Right lobe of liver (tissue), 6 donors: Measurements from ENCODE around the gene WASHC4. TPM values are rescaled to one million over a fixed set of nuclear protein-coding genes. Genes with fewer than 3 reads are reported as not detected.

ENCODE experiments used
- ATAC-seq, 4 donors: fragments of 200-7000 bp; cut with Tn5 transposase; one replicate each; pipeline ENCODE4 v1.9.1; 2020; ENCODE audit warnings: mild to moderate bottlenecking in 4 of 4, moderate library complexity in 4 of 4
- DNase-seq, 3 donors: peaks; one replicate each; pipeline ENCODE4 v3.0.0-alpha.2; 2020
- H3K27ac ChIP-seq, 3 donors: fragments of 200-600 bp; one replicate each; pipeline ENCODE4 v1.8.0; 2022
- H3K27me3 ChIP-seq, 2 donors: fragments of 200-600 bp; one replicate each; pipeline ENCODE4 v1.8.0; 2022
- H3K36me3 ChIP-seq, 4 donors: fragments of 200-600 bp; sonication (generic) in 1 of 4; one replicate each; pipeline versions ENCODE4 v1.5.1 to v1.8.0; 2017 to 2022; ENCODE audit warnings: control low read depth in 1 of 4
- H3K4me1 ChIP-seq, 4 donors: fragments of 200-600 bp; sonication (generic) in 1 of 4; one replicate each; pipeline versions ENCODE4 v1.5.1 to v1.8.0; 2017 to 2022; ENCODE audit warnings: control low read depth in 1 of 4
- H3K4me3 ChIP-seq, 3 donors: fragments of 200-600 bp; one replicate each; pipeline ENCODE4 v1.8.0; 2022
- H3K9me3 ChIP-seq, 4 donors: fragments of 200-600 bp; sonication (generic) in 1 of 4; one replicate each; pipeline versions ENCODE4 v1.5.1 to v1.8.0; 2017 to 2022; ENCODE audit warnings: control low read depth in 1 of 4
- CTCF ChIP-seq, 4 donors: fragments of 200-600 bp in 3 of 4; fragments of 450-650 bp in 1 of 4; IDR thresholded peaks; one replicate each; pipeline versions ENCODE4 v1.5.1 to v1.8.0; 2016 to 2022; ENCODE audit warnings: antibody characterized with exemption in 4 of 4, mild to moderate bottlenecking in 2 of 4
- POLR2A ChIP-seq: fragments of 450-650 bp; IDR thresholded peaks from one replicate; pipeline ENCODE4 v1.6.1; 2017; ENCODE audit warnings: antibody characterized with exemption, mild to moderate bottlenecking
- WGBS: methylation state at CpG from one replicate; pipeline ENCODE4 v1.1.6; 2018; ENCODE audit warnings: low coverage, low lambda C conversion rate; ENCODE audit not compliant: insufficient coverage; ENCODE audit errors: missing lambda C conversion rate; 5-methylcytosine and 5-hydroxymethylcytosine counted together
- intact Hi-C, 2 donors: fragments of 100-400 bp; cut with DNase I; formaldehyde crosslinking; loops; one replicate each; pipeline versions ENCODE4 v1.11.2 to v1.14.1; 2022
- total RNA-seq, 6 experiments: library from RNA; depleted of rRNA in 2 of 6; stranded (reverse); fragments of >200 nt in 2 of 6; fragmentation: NEBNext Ultra II Directional in 3 of 6; extraction: Animal tissue kit (Norgen Biotek cat#: 25700) in 3 of 6; gene quantifications; one replicate each; pipeline versions ENCODE4 v1.1.0 to v1.2.4, GENCODE V29; 2016 to 2023
- donor health status: DM: no; HTN: yes; CAD: no.
- donor health status: DM: no; HTN: no; CAD: no.
- donor health status: DM: no; HTN: no; CAD: no.
- donor health status: DM: no; HTN: yes; CAD: no.
- donor health status: DM: no; HTN: yes; CAD: no.

WASHC4 gene
- total RNA-seq, 6 experiments from 2014 or later, result 24.4 to 51.4 (median 36.2) TPM

GRCh38 chr12:105141320-105141922, 33.9 kb downstream of the WASHC4 start:
- H3K9me3 ChIP-seq, result no peaks in the 10 kb centered on the region
- H3K36me3 ChIP-seq, result peaks cover 6 to 60% (median 22%) of the 10 kb centered on the region in 4 donors
- H3K4me1 ChIP-seq, result no peaks in the 10 kb centered on the region
- WGBS, result 89% methylated on average over 6 of the region's 6 CpGs
- TF ChIP-seq CTCF (IDR thresholded peaks at IDR 0.05) (no peak), POLR2A (no peak)
- H3K27me3 ChIP-seq, result no peaks in the 10 kb centered on the region
- H3K27ac ChIP-seq, result no peak overlapping the region
- H3K4me3 ChIP-seq, result no peak overlapping the region
- intact Hi-C loops, result no loop called here
- ATAC-seq (no peak), DNase-seq (no peak)

- Histone ChIP-seq H3K4me3 (no peak overlapping the region), H3K27me3 (no peaks in the 10 kb centered on the region), H3K4me1 (no peaks in the 10 kb centered on the region), H3K27ac (no peak overlapping the region), H3K36me3 (peaks cover 6 to 60% (median 25%) of the 10 kb centered on the region in 4 donors), H3K9me3 (no peaks in the 10 kb centered on the region)
- intact Hi-C loops, result no loop called here
- no peak for DNase-seq
- 95% methylated on average over 3 of the region's 3 CpGs for WGBS
- TF ChIP-seq POLR2A (no peak), CTCF (IDR thresholded peaks at IDR 0.05) (no peak)
- ATAC-seq, result no peak
Observed at GRCh38 chr12:105142259-105142658, 34.7 kb downstream of the WASHC4 start.

GRCh38 chr12:105156260-105156659, 48.7 kb downstream of the WASHC4 start:
- Histone ChIP-seq H3K9me3 (no peaks in the 10 kb centered on the region), H3K27ac (no peak overlapping the region), H3K27me3 (no peaks in the 10 kb centered on the region), H3K36me3 (peaks cover 0 to 65% (median 23%) of the 10 kb centered on the region in 4 donors), H3K4me3 (no peak overlapping the region), H3K4me1 (no peaks in the 10 kb centered on the region)
- WGBS, result 95% methylated on average over 2 of the region's 2 CpGs
- no peak for ATAC-seq
- no peak for DNase-seq
- TF ChIP-seq CTCF (IDR thresholded peaks at IDR 0.05) (no peak), POLR2A (no peak)
- intact Hi-C loops, result no loop called here

- 93% methylated on average over 3 of the region's 3 CpGs for WGBS
- Histone ChIP-seq H3K4me1 (no peaks in the 10 kb centered on the region), H3K27ac (no peak overlapping the region), H3K36me3 (peaks cover 0 to 63% (median 20%) of the 10 kb centered on the region in 4 donors), H3K27me3 (no peaks in the 10 kb centered on the region), H3K9me3 (no peaks in the 10 kb centered on the region), H3K4me3 (no peak overlapping the region)
- ATAC-seq (no peak), DNase-seq (no peak)
- no peak for TF ChIP-seq POLR2A
- TF ChIP-seq CTCF (IDR thresholded peaks at IDR 0.05), result no peak
- intact Hi-C loops, result no loop called here
Observed at GRCh38 chr12:105157606-105158005, 50.1 kb downstream of the WASHC4 start.
